ENCODE data around the gene PPP1R11.

GRCh38 chr6:30116724-30117123 is 49.7 kb downstream of the PPP1R11 start:
- TF ChIP-seq CTCF (IDR thresholded peaks at IDR 0.05; ENCODE audit: low read depth, low read length): no peak
- TF ChIP-seq EZH2phosphoT487 (IDR thresholded peaks at IDR 0.05; ENCODE audit: low read depth): no peak

Measured in OCI-LY3 (cell line).